ENCODE data around the gene SLC1A2.

SLC1A2 gene

DNA sequence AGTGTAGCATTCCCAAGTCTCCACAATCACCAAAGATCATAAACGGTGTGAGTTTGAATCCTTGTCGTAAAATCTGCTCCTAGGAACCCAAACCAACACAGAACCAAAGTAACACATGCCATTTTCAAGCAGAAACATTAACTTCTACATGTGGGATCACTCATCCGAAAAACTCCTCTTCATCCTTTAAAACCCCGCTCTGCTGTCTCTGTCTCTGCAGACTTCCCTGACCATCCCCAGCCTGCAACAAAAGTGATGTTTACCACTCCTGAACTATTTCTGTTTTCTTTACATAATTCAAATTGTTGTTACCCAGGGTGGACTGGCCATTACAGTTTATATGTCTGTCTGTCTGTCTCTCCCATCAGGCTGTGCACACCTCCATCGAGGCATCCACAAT is 54.0 kb downstream of the SLC1A2 start:
- DNase-seq (ENCODE audit: low read depth in 1 of 2, low spot score in 1 of 2) = no peak
- Histone ChIP-seq H3K4me3 (replicated peaks; ENCODE audit: insufficient read depth, low read length) (no peak overlapping the region), H3K27me3 (ENCODE audit: insufficient read depth, poor library complexity, severe bottlenecking) (peaks cover 3% of the 10 kb centered on the region), H3K27ac (replicated peaks) (no peak overlapping the region)
- TF ChIP-seq, protein P1, sequence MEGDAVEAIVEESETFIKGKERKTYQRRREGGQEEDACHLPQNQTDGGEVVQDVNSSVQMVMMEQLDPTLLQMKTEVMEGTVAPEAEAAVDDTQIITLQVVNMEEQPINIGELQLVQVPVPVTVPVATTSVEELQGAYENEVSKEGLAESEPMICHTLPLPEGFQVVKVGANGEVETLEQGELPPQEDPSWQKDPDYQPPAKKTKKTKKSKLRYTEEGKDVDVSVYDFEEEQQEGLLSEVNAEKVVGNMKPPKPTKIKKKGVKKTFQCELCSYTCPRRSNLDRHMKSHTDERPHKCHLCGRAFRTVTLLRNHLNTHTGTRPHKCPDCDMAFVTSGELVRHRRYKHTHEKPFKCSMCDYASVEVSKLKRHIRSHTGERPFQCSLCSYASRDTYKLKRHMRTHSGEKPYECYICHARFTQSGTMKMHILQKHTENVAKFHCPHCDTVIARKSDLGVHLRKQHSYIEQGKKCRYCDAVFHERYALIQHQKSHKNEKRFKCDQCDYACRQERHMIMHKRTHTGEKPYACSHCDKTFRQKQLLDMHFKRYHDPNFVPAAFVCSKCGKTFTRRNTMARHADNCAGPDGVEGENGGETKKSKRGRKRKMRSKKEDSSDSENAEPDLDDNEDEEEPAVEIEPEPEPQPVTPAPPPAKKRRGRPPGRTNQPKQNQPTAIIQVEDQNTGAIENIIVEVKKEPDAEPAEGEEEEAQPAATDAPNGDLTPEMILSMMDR (IDR thresholded peaks at IDR 0.05; ENCODE audit: insufficient read depth, low read length) = no peak
- TF ChIP-seq SPI1 (IDR thresholded peaks at IDR 0.05; ENCODE audit: borderline replicate concordance, low read depth) (no peak), GABPA (IDR thresholded peaks at IDR 0.05; ENCODE audit: low read depth) (no peak)

DNA sequence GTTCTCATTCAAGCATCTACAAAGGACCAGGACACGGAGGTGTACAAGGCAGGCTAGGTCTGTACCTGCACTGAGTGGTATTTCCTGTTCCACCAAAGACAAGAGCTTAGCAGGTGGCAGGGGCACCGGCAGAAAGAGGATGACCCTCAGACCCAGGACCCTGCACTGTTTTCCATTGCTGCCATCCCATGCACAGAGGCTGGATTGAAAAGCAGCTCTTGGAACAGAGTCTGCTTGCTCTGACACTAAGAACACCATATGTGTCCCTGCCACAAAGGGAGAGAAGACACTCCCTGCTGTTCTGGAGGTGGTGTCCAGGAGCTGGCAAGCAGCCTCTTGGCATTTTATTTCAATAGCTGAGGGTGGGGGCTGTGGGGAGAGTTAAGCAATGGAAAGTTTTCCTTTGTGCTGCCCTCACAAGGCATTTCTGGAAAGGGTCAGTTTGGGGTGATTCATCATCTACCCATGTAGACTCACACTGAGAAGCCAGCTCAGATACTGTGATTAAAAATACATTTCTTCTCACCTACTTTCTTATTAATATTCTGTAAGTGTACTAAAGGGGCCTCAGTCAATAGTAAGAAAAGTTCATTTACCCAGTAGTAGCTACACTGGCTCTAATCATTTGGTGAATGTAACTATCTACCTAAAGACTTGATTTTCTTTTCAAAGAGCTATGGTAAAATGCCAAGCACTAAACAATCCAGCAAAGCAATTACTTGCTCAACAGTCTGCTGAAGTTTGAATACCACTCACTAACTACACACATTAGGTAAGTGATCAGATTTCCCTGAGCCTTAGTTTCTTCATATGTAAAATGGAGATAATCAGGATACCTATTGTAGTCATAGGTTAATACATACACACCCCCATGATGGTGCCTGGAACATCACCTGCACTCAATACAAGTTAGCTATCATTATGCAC is 55.2 kb downstream of the SLC1A2 start:
- TF ChIP-seq GABPA (IDR thresholded peaks at IDR 0.05; ENCODE audit: low read depth) = no peak
- no peak for TF ChIP-seq SPI1 (IDR thresholded peaks at IDR 0.05; ENCODE audit: borderline replicate concordance, low read depth)
- TF ChIP-seq, protein P2, sequence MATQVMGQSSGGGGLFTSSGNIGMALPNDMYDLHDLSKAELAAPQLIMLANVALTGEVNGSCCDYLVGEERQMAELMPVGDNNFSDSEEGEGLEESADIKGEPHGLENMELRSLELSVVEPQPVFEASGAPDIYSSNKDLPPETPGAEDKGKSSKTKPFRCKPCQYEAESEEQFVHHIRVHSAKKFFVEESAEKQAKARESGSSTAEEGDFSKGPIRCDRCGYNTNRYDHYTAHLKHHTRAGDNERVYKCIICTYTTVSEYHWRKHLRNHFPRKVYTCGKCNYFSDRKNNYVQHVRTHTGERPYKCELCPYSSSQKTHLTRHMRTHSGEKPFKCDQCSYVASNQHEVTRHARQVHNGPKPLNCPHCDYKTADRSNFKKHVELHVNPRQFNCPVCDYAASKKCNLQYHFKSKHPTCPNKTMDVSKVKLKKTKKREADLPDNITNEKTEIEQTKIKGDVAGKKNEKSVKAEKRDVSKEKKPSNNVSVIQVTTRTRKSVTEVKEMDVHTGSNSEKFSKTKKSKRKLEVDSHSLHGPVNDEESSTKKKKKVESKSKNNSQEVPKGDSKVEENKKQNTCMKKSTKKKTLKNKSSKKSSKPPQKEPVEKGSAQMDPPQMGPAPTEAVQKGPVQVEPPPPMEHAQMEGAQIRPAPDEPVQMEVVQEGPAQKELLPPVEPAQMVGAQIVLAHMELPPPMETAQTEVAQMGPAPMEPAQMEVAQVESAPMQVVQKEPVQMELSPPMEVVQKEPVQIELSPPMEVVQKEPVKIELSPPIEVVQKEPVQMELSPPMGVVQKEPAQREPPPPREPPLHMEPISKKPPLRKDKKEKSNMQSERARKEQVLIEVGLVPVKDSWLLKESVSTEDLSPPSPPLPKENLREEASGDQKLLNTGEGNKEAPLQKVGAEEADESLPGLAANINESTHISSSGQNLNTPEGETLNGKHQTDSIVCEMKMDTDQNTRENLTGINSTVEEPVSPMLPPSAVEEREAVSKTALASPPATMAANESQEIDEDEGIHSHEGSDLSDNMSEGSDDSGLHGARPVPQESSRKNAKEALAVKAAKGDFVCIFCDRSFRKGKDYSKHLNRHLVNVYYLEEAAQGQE (IDR thresholded peaks at IDR 0.05; ENCODE audit: insufficient replicate concordance, low read depth) = no peak
- TF ChIP-seq POLR2AphosphoS5 (IDR thresholded peaks at IDR 0.05; ENCODE audit: low read depth) = no peak
- TF ChIP-seq, protein P1 (IDR thresholded peaks at IDR 0.05; ENCODE audit: insufficient read depth, low read length) = no peak
- Histone ChIP-seq H3K4me3 (replicated peaks; ENCODE audit: insufficient read depth, low read length) (no peak overlapping the region), H3K27ac (replicated peaks) (no peak overlapping the region), H3K27me3 (ENCODE audit: insufficient read depth, poor library complexity, severe bottlenecking) (peaks cover 3% of the 10 kb centered on the region)
- DNase-seq (ENCODE audit: low read depth in 1 of 2, low spot score in 1 of 2) = no peak

DNA sequence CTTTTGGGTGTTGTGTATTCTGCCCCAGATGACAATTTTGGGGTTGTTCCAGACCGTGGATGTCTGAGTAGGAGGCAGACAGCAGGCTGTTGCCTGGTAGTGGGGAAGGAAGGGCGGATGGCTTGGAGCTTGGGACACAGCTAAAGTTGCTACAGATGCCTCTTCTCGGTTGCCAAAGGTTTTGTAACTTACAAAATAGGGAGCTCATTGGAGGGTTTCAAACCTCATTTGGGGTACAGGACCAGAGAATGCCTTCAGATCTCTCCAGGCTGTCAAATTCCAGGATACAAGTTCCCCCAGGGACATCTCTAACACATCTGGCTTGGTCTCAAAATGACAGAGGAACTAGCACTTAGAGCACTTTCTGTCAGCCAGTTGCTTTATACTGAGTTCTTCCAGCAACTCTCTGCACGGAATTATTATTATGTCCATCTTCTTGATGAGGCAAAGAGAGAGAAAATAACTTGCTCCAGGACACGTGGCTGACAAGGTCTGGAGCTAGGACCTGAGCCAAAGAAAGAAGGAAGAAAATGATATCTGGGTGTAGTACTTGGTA is 56.0 kb downstream of the SLC1A2 start:
- Histone ChIP-seq H3K27ac (replicated peaks) (no peak overlapping the region), H3K4me3 (replicated peaks; ENCODE audit: insufficient read depth, low read length) (no peak overlapping the region), H3K27me3 (ENCODE audit: insufficient read depth, poor library complexity, severe bottlenecking) (peaks cover 6% of the 10 kb centered on the region)
- TF ChIP-seq, protein P2 (IDR thresholded peaks at IDR 0.05; ENCODE audit: insufficient replicate concordance, low read depth) = no peak
- TF ChIP-seq SPI1 (IDR thresholded peaks at IDR 0.05; ENCODE audit: borderline replicate concordance, low read depth) = no peak
- no peak for DNase-seq (ENCODE audit: low read depth in 1 of 2, low spot score in 1 of 2)

DNA sequence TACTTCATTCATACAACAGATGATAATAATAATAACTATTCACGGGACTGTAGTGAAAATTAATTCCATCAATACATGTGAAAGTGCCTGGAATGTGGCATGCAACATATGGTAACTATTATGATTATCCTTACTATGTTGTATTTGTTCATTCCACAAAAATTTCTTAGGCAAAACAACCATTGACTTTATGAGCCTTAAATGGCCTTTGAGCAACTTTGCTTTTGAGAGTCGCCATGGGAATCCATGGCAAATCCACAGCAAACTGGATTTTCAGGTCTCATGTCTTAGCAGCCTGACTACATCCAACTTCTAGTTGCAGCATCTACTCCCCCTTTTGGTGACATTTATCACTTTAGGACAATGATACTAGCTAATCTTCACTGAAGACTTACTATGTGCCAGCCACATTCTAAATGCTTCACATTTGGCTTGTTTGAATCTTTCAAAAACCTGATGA is 56.8 kb downstream of the SLC1A2 start:
- H3K27ac ChIP-seq (replicated peaks) = no peak overlapping the region
- DNase-seq (ENCODE audit: low read depth in 1 of 2, low spot score in 1 of 2) = no peak
- H3K4me3 ChIP-seq (replicated peaks; ENCODE audit: insufficient read depth, low read length) = no peak overlapping the region
- TF ChIP-seq SPI1 (IDR thresholded peaks at IDR 0.05; ENCODE audit: borderline replicate concordance, low read depth) (no peak), GABPA (IDR thresholded peaks at IDR 0.05; ENCODE audit: low read depth) (no peak), POLR2AphosphoS5 (IDR thresholded peaks at IDR 0.05; ENCODE audit: low read depth) (no peak)
- TF ChIP-seq, protein P1 (IDR thresholded peaks at IDR 0.05; ENCODE audit: insufficient read depth, low read length) = no peak
- TF ChIP-seq, protein P2 (IDR thresholded peaks at IDR 0.05; ENCODE audit: insufficient replicate concordance, low read depth) = no peak
- H3K27me3 ChIP-seq (ENCODE audit: insufficient read depth, poor library complexity, severe bottlenecking) = peaks cover 7% of the 10 kb centered on the region
